ENCODE results near the gene ATP5PO. TPM values are rescaled to one million over a fixed set of nuclear protein-coding genes. Genes with fewer than 3 reads are reported as not detected.
"Not testable (repeated sequence)": the region's sequence is repeated elsewhere in the genome, so short reads cannot be mapped to it uniquely, and the experiment has no call there.

ATP5PO gene
- total RNA-seq, 1 experiment from 2014 or later: 192 TPM

- peak; percentile 16 for DNase-seq (ENCODE audit: low read depth)
These were observed 25.3 kb upstream of the ATP5PO start for GRCh38 chr21:33940881-33941245.

DNA sequence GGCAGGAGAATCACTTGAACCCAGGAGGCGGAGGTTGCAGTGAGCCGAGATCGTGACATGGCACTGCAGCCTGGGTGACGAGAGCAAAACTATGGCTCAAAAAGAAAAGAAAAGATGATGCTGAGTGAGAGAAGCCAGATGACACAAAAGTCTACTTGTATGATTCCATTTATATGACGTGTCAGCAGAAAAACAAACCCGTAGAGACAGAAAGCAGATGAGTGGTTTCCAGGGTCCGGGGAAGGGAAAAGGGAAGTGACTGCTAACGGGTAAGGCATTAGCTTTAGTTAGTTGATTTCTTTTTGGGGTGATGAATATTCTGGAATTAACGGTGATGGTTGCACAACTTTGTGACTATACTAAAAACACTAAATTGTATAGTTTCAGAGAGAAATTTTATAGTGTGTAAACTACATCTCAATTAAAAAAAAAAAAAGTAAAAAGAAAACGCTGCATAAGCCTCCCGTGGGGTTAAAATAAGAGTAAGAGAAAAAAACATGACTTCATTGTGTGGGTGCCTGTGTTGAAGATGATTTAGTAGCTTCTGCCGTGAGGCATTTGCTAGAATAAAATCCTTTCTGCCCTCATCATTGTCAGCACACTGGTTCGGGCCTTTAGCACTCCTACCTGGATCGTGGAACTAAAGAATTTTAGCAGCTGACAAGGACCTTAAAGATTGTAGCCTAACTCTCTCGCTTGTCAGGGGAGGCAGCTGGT lies 24.7 kb upstream of the ATP5PO start:
- DNase-seq (ENCODE audit: low read depth): peak; percentile 87

GRCh38 chr21:33939226-33939625 lies 23.6 kb upstream of the ATP5PO start:
- no peak for DNase-seq (ENCODE audit: low read depth)

DNA sequence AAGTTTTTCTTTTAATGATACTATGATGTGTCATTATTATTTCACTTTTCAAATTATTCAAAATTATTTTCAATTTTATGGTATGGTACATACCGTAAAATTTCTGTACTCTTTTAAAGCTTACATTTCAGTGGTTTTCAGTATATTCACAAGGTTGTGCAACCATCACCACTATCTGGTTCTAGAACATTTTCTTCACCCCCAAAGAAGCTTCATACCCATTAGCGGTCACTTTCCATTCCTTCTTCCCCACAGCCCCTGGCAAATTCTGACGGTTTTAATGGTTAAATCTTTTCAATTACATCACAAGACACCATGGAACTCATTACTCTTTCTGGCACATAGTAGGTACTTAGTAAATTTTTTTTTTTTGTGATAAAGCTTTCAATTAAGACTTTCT lies 22.8 kb upstream of the ATP5PO start:
- no peak for DNase-seq (ENCODE audit: low read depth)

- no peak for DNase-seq (ENCODE audit: low read depth)
These were observed 22.3 kb upstream of the ATP5PO start for GRCh38 chr21:33937931-33938339.

DNA sequence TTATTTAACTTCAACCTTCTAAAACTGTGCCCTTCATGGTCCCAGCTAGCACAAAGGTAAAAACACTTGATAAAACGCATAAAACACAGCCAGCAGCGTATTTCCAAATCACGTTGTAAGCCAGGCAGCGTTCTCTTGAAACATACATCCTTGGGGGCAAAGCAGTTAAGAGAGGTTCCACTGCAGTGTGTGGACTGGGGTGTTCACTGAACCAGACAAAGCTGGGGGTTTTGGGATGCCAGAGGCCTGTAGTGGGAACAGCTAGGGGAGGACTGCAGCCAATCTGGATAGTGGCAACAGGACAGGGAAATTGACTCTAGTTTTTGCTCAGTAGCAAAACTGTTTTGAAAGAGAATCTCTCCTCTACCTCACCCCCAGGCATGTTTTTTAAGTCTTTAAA lies 21.5 kb upstream of the ATP5PO start:
- DNase-seq (ENCODE audit: low read depth): no peak

DNA sequence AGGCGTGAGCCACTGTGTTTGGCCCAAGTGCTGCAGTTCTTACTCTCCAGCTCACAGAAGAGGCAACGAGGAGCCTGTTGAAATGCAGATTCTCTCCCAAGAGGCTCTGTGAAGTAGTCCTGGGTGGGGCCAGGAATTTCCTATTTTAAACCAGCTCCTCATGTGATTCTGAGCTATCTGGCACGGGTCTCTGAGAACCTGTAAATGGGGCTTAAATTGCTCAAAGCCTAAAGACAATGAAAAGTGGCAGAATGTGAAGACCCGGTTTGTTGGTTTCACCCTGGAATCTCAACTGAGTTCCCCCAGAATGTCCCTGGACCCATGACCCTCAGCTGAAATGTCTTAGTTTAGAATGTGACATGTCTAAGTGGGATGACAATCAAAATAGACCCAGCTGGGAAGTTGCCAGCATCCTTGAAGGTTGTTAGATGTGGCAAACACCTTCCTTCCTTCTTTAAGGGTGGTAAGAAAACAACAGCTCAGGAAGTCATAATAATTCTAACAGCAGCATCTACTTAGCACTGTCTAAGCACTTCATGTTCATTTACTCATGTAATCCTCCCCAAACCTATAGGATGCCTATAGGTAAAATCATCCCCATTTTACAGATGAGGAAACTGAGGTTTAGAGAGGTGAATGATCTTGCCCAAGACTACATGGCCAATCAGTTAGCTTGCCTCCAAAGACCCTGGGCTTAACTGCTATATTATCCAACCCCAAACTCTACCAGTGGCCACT lies 20.9 kb upstream of the ATP5PO start:
- DNase-seq (ENCODE audit: low read depth): no peak

GRCh38 chr21:33932731-33933130 lies 17.1 kb upstream of the ATP5PO start:
- DNase-seq (ENCODE audit: low read depth): no peak

GRCh38 chr21:33931799-33932390 lies 16.3 kb upstream of the ATP5PO start:
- DNase-seq (ENCODE audit: low read depth): no peak

- not testable (repeated sequence) for DNase-seq (ENCODE audit: low read depth)
These were observed 15.6 kb upstream of the ATP5PO start for GRCh38 chr21:33931052-33931798.

DNA sequence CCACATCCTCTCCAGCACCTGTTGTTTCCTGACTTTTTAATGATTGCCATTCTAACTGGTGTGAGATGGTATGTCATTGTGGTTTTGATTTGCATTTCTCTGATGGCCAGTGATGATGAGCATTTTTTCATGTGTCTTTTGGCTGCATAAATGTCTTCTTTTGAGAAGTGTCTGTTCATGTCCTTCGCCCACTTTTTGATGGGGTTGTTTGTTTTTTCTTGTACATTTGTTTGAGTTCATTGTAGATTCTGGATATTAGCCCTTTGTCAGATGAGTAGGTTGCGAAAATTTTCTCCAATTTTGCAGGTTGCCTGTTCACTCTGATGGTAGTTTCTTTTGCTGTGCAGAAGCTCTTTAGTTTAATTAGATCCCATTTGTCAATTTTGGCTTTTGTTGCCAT lies 10.6 kb upstream of the ATP5PO start:
- not testable (repeated sequence) for DNase-seq (ENCODE audit: low read depth)

GRCh38 chr21:33924766-33925100 lies 9.1 kb upstream of the ATP5PO start:
- peak; percentile 21 for DNase-seq (ENCODE audit: low read depth)

GRCh38 chr21:33924079-33924765 lies 8.6 kb upstream of the ATP5PO start:
- DNase-seq (ENCODE audit: low read depth): peak; percentile 62

DNA sequence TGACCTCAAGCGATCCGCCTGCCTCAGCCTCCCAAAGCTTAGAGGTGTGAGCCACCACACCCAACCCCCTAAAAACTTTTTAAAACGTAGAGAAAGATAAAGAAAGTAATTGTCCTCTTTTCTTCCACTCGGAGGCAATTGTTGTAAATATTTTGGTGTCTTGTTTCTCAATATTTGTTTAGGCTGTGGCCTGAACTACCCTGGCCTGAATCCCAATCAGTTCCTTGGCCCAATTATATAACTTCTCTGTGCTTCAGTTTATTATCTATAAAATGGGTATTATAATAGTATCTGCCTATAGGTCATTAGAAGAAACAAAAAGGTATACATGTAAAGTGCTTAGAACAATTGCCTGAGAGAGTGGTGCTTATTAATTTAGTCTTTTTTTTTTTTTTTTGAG lies 1.8 kb upstream of the ATP5PO start:
- no peak for DNase-seq (ENCODE audit: low read depth)

DNA sequence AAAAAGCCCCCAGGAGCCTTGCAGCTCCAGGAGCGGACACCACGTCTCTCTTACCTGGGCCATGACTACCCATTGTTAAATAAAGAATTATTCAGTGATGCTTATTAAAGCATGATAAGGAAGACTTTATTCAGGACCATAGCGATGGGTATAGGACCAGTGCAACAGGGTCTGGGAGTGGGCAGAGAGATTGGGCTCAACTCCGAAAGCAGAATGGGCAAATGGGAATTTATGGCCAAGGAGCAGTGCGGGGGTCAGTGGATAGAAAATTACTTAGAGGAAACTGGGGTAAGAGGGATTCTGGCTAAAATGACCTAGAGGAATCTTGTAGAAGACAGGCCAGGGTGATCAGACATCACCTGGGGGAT lies 580 bp upstream of the ATP5PO start:
- no peak for DNase-seq (ENCODE audit: low read depth)

- DNase-seq (ENCODE audit: low read depth): no peak
These were observed 1.4 kb downstream of the ATP5PO start for GRCh38 chr21:33914188-33914587.

DNA sequence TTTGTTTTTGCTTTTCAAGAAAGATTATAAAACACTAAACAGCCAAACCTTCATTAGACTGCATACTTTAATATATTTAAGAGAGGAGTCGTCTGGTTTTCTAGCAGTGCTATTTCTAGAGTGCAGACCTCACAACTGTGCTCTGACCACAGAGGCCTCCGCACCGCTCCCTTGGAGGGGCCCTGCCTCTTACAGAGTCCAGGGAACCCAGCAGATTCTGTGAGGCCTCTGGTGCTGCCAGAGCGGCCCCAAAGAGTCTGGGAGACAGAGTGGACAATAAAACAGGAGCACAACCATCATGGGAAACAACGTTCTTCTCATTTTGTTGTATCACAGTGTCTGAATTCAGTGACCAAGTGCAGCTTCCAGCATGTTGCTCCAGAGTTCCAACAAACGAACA lies 5.8 kb downstream of the ATP5PO start:
- DNase-seq (ENCODE audit: low read depth): no peak

GRCh38 chr21:33908760-33909159 lies 6.8 kb downstream of the ATP5PO start:
- DNase-seq (ENCODE audit: low read depth): no peak

DNA sequence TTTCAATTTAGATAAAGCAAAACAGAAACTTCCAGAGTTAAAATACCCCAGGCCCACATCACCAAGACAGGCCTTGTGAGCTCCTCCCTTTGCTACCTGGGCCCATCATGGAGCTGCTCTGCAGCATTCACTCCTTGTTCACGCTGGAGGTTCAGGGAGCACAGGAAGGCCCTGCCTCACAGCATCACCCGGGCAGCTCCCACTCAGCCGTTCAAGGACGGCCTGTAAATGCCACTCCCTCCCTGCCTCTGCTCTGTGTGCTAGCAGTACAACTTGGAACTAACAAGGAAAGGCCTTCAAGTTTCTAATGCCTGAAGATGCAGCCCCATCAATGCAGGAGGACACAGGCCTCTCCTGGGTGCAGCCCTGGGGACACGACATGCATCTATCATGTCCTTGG lies 11.6 kb downstream of the ATP5PO start:
- no peak for DNase-seq (ENCODE audit: low read depth)

GRCh38 chr21:33902349-33902748 lies 13.3 kb downstream of the ATP5PO start:
- no peak for DNase-seq (ENCODE audit: low read depth)

Measured in HT1080 (cell line).